ENCODE results near the gene DUSP9.
"Not testable (repeated sequence)": the region's sequence is repeated elsewhere in the genome, so short reads cannot be mapped to it uniquely, and the experiment has no call there.

Gene DUSP9

DNA sequence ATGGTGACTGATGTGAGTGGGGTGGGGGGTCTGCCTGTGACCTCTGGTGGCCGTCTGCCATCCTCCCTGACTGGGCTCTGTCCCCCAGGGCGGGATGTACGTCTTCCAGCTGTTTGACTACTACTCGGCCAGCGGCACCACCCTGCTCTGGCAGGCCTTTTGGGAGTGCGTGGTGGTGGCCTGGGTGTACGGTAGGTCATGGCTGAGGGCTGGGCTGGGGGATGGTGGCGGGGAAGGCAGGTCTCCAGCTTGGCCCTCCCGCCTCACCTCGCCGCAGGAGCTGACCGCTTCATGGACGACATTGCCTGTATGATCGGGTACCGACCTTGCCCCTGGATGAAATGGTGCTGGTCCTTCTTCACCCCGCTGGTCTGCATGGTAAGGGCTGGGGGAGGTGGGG, 47.3 kb downstream of the DUSP9 start:
- not testable (repeated sequence) for DNase-seq

DNA sequence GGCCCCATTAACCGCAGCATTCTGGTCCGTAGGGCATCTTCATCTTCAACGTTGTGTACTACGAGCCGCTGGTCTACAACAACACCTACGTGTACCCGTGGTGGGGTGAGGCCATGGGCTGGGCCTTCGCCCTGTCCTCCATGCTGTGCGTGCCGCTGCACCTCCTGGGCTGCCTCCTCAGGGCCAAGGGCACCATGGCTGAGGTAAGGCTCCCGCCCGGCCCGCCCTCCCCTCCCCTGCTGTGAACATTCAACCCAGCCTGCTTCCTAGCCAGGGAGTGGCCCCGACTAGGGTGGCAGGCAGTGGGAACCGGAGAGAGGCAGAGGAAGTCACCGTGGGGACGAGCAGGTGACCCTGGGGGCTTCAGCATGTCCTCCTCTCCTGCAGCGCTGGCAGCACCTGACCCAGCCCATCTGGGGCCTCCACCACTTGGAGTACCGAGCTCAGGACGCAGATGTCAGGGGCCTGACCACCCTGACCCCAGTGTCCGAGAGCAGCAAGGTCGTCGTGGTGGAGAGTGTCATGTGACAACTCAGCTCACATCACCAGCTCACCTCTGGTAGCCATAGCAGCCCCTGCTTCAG, 47.8 kb downstream of the DUSP9 start:
- no peak for DNase-seq

DNA sequence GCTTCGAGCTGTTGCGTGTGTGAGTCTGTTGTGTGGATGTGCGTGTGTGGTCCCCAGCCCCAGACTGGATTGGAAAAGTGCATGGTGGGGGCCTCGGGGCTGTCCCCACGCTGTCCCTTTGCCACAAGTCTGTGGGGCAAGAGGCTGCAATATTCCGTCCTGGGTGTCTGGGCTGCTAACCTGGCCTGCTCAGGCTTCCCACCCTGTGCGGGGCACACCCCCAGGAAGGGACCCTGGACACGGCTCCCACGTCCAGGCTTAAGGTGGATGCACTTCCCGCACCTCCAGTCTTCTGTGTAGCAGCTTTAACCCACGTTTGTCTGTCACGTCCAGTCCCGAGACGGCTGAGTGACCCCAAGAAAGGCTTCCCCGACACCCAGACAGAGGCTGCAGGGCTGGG, 49.1 kb downstream of the DUSP9 start:
- no peak for DNase-seq

DNA sequence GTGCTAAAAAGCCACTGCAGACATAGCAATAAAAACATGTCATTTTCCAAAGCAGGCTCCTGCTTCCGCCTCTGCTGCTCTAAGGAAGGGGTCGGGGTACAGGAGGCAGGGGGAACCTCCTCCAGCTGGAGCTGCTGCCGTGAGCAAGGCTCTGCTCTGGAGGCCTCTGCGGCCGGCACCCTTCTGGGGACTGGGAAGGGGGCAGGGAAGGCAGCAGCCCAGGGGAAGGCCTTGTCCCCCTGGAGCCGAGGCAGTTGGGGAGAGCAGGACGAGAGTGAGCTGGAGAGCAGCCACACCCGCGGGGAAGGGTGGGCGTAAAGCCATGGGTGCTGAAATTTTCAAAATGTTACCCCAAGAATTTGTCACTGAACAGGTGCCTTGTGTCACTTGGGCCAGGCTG, 49.5 kb downstream of the DUSP9 start:
- not testable (repeated sequence) for DNase-seq

DNA sequence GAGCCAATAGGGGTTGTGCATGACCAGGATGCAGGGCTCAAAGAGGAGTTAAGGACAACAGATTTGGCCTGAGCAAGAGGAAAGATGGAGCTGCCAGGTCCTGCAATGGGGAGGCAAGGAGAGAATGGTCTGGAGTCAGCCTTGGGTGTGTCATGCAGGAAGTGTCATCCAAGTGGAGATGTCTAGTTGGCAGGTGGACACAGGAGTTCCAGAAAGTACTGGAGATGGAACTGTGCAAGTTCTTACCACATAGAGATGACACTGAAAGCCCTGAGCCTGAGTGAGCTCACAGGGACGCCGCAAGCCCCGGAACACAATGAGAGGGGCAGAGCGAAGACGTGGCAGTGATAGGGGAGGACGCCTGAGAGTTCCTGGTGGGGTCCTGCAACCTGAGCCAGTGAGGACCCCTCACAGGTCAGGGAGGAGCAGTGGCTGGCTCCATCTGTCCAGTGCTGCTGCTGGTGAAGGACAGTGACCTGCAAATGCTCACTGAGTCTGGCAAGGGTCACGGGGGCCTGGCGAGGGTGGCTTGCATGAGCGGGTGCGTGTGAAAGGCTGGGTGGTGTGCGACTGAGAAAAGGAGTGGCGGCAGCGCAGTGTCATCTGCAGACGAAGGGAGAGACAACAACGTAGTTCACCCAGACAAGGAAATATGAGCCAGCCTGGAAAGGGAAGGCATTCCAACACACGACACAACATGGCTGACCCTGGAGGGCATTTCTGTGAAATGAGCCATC, 50.2 kb downstream of the DUSP9 start:
- DNase-seq = not testable (repeated sequence)

DNA sequence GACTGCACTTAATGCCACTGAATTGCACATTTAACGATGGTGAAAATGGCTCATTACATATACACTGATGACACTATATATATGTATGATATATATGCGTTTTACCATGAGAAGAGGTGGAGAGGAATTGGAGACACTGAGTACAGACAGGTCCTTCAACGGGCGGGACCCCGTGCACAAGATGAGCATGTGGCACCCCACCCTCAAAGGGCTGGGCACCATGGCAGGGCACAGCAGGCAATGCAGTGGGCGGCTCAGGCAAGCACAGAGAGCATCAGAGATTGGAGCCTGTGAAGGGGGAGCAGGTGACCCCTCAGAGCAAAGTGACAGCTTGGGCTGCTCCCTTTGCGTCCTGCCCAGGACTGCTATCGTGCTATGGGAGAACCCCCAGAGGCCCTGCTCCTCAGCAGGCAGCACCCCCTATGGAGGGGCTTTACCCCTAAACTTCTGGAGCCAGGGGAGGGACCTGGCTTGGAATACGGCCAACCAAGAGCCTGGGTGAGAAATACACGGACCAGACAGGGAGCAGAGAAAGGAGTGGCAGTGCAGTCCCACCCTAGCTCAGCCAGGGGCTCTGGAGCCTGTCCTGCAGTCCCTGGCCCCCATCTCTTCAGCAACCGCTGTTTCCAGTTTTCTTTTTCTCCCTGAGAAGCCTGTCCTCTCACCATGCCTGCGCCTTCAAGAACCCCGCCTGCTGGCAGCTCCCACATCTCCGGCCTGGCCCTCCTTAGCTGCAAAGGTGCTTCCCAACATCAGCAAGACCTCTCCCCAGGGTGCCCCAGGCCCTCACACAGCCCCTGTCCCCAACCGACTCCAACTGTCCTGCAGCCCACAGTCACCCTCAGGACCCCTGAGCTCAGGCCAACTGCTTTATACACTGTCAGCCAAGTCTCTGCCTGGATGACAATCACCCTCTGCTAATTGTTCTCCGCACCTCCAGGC, 51.2 kb downstream of the DUSP9 start:
- DNase-seq = no peak

DNA sequence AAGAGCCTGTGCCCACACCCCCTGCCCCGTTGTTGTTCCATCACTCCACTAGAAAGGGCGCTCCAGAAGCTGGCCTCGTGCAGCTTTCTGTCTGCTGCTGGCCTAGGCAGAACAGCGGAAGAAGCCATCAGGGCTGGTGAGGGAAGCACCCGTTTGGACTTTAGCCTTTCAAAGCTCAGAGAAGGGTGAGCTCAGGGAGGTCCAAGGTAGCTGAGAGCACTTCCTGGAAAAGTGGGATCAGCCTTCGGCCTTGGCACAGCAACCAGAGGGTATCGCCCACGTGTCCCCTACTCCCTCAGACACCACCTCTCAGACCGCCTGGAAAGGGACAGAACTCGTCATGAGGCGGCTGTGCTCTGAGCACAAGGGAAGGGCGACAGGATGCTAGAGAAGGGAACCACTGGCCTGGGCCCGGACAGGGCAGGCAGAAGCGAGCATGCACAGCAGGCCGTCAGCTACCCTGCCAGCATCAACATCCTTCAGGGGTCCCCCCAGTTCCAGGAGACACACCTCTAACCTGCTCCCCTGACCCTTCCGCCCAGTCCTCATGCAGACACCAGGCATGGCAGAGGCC, 52.3 kb downstream of the DUSP9 start:
- DNase-seq = not testable (repeated sequence)

DNA sequence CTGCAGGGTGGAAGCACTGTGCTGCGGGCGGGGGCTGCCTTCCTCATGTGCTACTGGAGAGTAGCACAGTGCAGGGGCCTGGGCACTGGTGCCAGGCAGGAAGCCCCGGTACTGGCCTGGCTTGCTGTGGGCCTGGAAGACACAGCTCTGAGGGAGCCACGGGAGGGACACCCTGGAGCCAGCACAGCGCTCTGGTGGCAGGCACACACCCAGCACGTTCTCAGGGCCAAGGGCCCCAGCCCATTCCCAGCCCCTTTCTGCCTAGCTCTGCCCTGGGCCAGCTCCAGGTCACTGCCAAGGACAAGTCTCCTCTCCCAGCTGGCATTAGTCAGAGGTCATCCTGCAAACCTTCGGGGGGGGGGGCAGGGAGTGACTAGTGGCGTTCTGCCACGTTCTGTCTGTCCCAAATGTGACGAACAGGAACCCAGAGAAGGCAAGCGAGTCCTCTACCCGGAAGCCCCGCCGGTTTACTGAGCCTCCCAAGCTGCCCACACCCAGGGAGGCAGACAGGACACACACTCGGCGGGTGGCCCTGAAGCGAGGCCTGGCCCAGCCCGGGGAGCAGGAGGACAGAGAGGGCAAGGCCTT, 52.9 kb downstream of the DUSP9 start:
- not testable (repeated sequence) for DNase-seq

DNA sequence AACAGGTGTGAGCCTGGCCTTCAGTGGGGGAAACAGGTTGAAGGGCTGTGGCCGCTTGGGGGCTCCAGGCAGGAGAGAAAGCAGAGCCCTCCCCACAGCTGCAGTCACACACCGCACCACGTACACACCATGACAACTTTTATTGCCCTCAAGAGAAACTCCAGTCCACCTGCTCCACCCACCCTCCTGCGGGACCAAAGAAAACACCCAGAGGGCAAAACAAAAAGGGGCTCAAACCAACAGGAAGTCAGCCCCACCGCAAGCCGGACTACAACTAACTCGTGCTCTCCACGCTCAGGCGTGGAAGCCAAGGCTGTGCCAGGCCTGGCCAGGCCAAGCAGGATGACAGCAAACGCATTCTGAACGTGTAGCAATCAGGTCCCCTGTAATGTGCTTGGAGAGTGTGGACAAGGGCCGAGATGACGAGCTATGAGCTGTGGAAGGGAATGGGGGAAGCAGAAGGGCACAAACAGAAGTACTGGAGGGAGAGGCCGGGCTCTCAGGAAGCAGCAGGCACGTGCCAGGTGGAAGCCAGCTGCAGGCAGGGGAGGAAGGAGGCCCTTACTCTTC, 53.5 kb downstream of the DUSP9 start:
- no peak for DNase-seq

Data from suppressor macrophage treated with lipopolysaccharide for 4 hours (primary cell).